GM21526 (cell line): ENCODE results near the gene STYXL1.
"Not testable (repeated sequence)": the region's sequence is repeated elsewhere in the genome, so short reads cannot be mapped to it uniquely, and the experiment has no call there.

Experiments used
- ATAC-seq: cut with Tn5 transposase; IDR thresholded peaks from one replicate; pipeline ENCODE4 v1.9.1; 2021; ENCODE audit warnings: moderate library complexity; ENCODE audit not compliant: unreplicated experiment, low FRiP score

STYXL1 gene

GRCh38 chr7:76047811-76048667 is at the start of gene STYXL1, which contains the start of gene MDH2:
STYXL1 (minus strand) TSS chr7:76048000; CDS start chr7:76030523, 17,477 bp downstream.
MDH2 (plus strand) TSS chr7:76048106; CDS start chr7:76048161, 55 bp downstream.
- ATAC-seq = peak; percentile 88

GRCh38 chr7:76095908-76096307 is 48.1 kb upstream of the STYXL1 start:
- ATAC-seq = no peak

- not testable (repeated sequence) for ATAC-seq
Observed at GRCh38 chr7:76094326-76094725, 46.5 kb upstream of the STYXL1 start.

GRCh38 chr7:76093531-76093930 is 45.7 kb upstream of the STYXL1 start:
- ATAC-seq = not testable (repeated sequence)

- no peak for ATAC-seq
Observed at GRCh38 chr7:76091506-76091905, 43.7 kb upstream of the STYXL1 start.

- no peak for ATAC-seq
Observed at GRCh38 chr7:76089865-76090475, 42.2 kb upstream of the STYXL1 start.

- ATAC-seq = not testable (repeated sequence)
Observed at GRCh38 chr7:76087362-76087791, 39.6 kb upstream of the STYXL1 start.

GRCh38 chr7:76086070-76086469 is 38.3 kb upstream of the STYXL1 start:
- ATAC-seq = no peak

GRCh38 chr7:76084115-76084514 is 36.3 kb upstream of the STYXL1 start:
- ATAC-seq = not testable (repeated sequence)

- ATAC-seq = no peak
Observed at GRCh38 chr7:76080204-76080603, 32.4 kb upstream of the STYXL1 start.

GRCh38 chr7:76077435-76077834 is 29.6 kb upstream of the STYXL1 start:
- ATAC-seq = no peak

- no peak for ATAC-seq
Observed at GRCh38 chr7:76076995-76077394, 29.2 kb upstream of the STYXL1 start.

- ATAC-seq = no peak
Observed at GRCh38 chr7:76074972-76075370, 27.2 kb upstream of the STYXL1 start.

GRCh38 chr7:76074306-76074971 is 26.6 kb upstream of the STYXL1 start:
- no peak for ATAC-seq

GRCh38 chr7:76073335-76073990 is 25.7 kb upstream of the STYXL1 start:
- no peak for ATAC-seq

- ATAC-seq = no peak
Observed at GRCh38 chr7:76072243-76073148, 24.7 kb upstream of the STYXL1 start.

GRCh38 chr7:76071316-76072242 is 23.8 kb upstream of the STYXL1 start:
- ATAC-seq = no peak

- ATAC-seq = no peak
Observed at GRCh38 chr7:76069238-76069638, 21.4 kb upstream of the STYXL1 start.
